ENCODE data around the gene IGSF21. TPM values are rescaled to one million over a fixed set of nuclear protein-coding genes. Genes with fewer than 3 reads are reported as not detected.

Gene IGSF21
- total RNA-seq, 4 donors from 2014 or later, result 0.31 to 3.5 (median 1.7) TPM

- no peaks in the 10 kb centered on the region for H3K4me1 ChIP-seq
- ATAC-seq, result no peak
- 26 to 40% methylated on average over 2 of the region's 11 CpGs for WGBS, 2 donors (ENCODE audit: low coverage in 1 of 2)
- TF ChIP-seq POLR2AphosphoS5 (IDR thresholded peaks at IDR 0.05) (no peak), EP300 (IDR thresholded peaks at IDR 0.05) (no peak), POLR2A (IDR thresholded peaks at IDR 0.05) (no peak), CTCF (IDR thresholded peaks at IDR 0.05) (no peak)
- H3K27ac ChIP-seq, result no peak overlapping the region
- no peak overlapping the region for H3K4me3 ChIP-seq
- H3K27me3 ChIP-seq, result peaks cover 89% of the 10 kb centered on the region
- H3K9me3 ChIP-seq, result no peaks in the 10 kb centered on the region
- no peaks in the 10 kb centered on the region for H3K36me3 ChIP-seq
Measured at GRCh38 chr1:18297896-18298648, 190.5 kb downstream of the IGSF21 start.

- no peak overlapping the region for H3K27ac ChIP-seq
- no peak for ATAC-seq
- H3K4me1 ChIP-seq, result no peaks in the 10 kb centered on the region
- no peaks in the 10 kb centered on the region for H3K36me3 ChIP-seq
- no peak overlapping the region for H3K4me3 ChIP-seq
- peaks cover 84% of the 10 kb centered on the region for H3K27me3 ChIP-seq
- WGBS, 2 donors (ENCODE audit: low coverage in 1 of 2), result 60 to 65% methylated on average over 5 to 7 of the region's 7 CpGs
- no peaks in the 10 kb centered on the region for H3K9me3 ChIP-seq
- peak in 3 of 4 experiments; percentile 19 to 59 (median 47) for TF ChIP-seq CTCF (IDR thresholded peaks at IDR 0.05)
- TF ChIP-seq POLR2AphosphoS5 (IDR thresholded peaks at IDR 0.05), result no peak
Measured at GRCh38 chr1:18299441-18300338, 192.1 kb downstream of the IGSF21 start.

- Histone ChIP-seq H3K36me3 (no peaks in the 10 kb centered on the region), H3K9me3 (no peaks in the 10 kb centered on the region), H3K27ac (no peak overlapping the region), H3K4me3 (no peak overlapping the region), H3K27me3 (peaks cover 78% of the 10 kb centered on the region), H3K4me1 (no peaks in the 10 kb centered on the region)
- no peak for TF ChIP-seq POLR2AphosphoS5 (IDR thresholded peaks at IDR 0.05)
- no peak for TF ChIP-seq CTCF (IDR thresholded peaks at IDR 0.05)
- TF ChIP-seq POLR2A (IDR thresholded peaks at IDR 0.05), result no peak
- ATAC-seq, result no peak
- WGBS, 2 donors (ENCODE audit: low coverage in 1 of 2), result 100% methylated on average over 1 of the region's 2 CpGs; no CpG with 5 or more reads in 1 of the 2 donors
Measured at GRCh38 chr1:18300376-18300775, 192.8 kb downstream of the IGSF21 start.

GRCh38 chr1:18302788-18303413 lies 195.3 kb downstream of the IGSF21 start:
- Histone ChIP-seq H3K36me3 (no peaks in the 10 kb centered on the region), H3K4me3 (no peak overlapping the region), H3K9me3 (no peaks in the 10 kb centered on the region), H3K27me3 (peaks cover 66% of the 10 kb centered on the region), H3K4me1 (no peaks in the 10 kb centered on the region), H3K27ac (no peak overlapping the region)
- ATAC-seq, result no peak
- 88 to 92% methylated on average over 2 to 3 of the region's 7 CpGs for WGBS, 2 donors (ENCODE audit: low coverage in 1 of 2)
- TF ChIP-seq EP300 (IDR thresholded peaks at IDR 0.05), result no peak

- TF ChIP-seq CTCF (IDR thresholded peaks at IDR 0.05) (no peak), EP300 (IDR thresholded peaks at IDR 0.05) (no peak), POLR2A (IDR thresholded peaks at IDR 0.05) (no peak), POLR2AphosphoS5 (IDR thresholded peaks at IDR 0.05) (no peak)
- 78 to 87% methylated on average over 6 of the region's 6 CpGs for WGBS, 2 donors (ENCODE audit: low coverage in 1 of 2)
- Histone ChIP-seq H3K27ac (no peak overlapping the region), H3K9me3 (no peaks in the 10 kb centered on the region), H3K36me3 (no peaks in the 10 kb centered on the region), H3K4me3 (no peak overlapping the region), H3K27me3 (peaks cover 64% of the 10 kb centered on the region), H3K4me1 (no peaks in the 10 kb centered on the region)
- no peak for ATAC-seq
Measured at GRCh38 chr1:18304151-18304869, 196.7 kb downstream of the IGSF21 start.

Measured in gastroesophageal sphincter (tissue), 4 donors.